ENCODE measurements around the gene TRIM74.
"Not testable (repeated sequence)": the region's sequence is repeated elsewhere in the genome, so short reads cannot be mapped to it uniquely, and the experiment has no call there.

TRIM74 gene

GRCh38 chr7:72969688-72970087, 422 bp upstream of the TRIM74 start:
- H3K4me3 ChIP-seq (replicated peaks; ENCODE audit: low read depth, low read length); H3K36me3 ChIP-seq (ENCODE audit: control insufficient read depth, insufficient read depth, low read length); DNase-seq (ENCODE audit: extremely low read depth, insufficient read length): not testable (repeated sequence)

GRCh38 chr7:72966892-72967291, 2.4 kb downstream of the TRIM74 start:
- H3K4me3 ChIP-seq (replicated peaks; ENCODE audit: low read depth, low read length); H3K36me3 ChIP-seq (ENCODE audit: control insufficient read depth, insufficient read depth, low read length); DNase-seq (ENCODE audit: extremely low read depth, insufficient read length); H3K27me3 ChIP-seq (replicated peaks; ENCODE audit: control insufficient read depth, insufficient read depth, low read length): not testable (repeated sequence)

More at GRCh38 chr7:72969688-72970087, 422 bp upstream of the TRIM74 start:
- not testable (repeated sequence) for H3K27me3 ChIP-seq (replicated peaks; ENCODE audit: control insufficient read depth, insufficient read depth, low read length)

GRCh38 chr7:72965186-72965975, 3.9 kb downstream of the TRIM74 start:
- H3K27me3 ChIP-seq (replicated peaks; ENCODE audit: control insufficient read depth, insufficient read depth, low read length); H3K4me3 ChIP-seq (replicated peaks; ENCODE audit: low read depth, low read length); H3K36me3 ChIP-seq (ENCODE audit: control insufficient read depth, insufficient read depth, low read length); DNase-seq (ENCODE audit: extremely low read depth, insufficient read length): not testable (repeated sequence)

- H3K27me3 ChIP-seq (replicated peaks; ENCODE audit: control insufficient read depth, insufficient read depth, low read length); H3K4me3 ChIP-seq (replicated peaks; ENCODE audit: low read depth, low read length); H3K36me3 ChIP-seq (ENCODE audit: control insufficient read depth, insufficient read depth, low read length); DNase-seq (ENCODE audit: extremely low read depth, insufficient read length): not testable (repeated sequence)
Observed at GRCh38 chr7:72963056-72963455, 6.2 kb downstream of the TRIM74 start.

GRCh38 chr7:72961346-72961650, 8.0 kb downstream of the TRIM74 start:
- DNase-seq (ENCODE audit: extremely low read depth, insufficient read length); H3K27me3 ChIP-seq (replicated peaks; ENCODE audit: control insufficient read depth, insufficient read depth, low read length); H3K36me3 ChIP-seq (ENCODE audit: control insufficient read depth, insufficient read depth, low read length); H3K4me3 ChIP-seq (replicated peaks; ENCODE audit: low read depth, low read length): not testable (repeated sequence)

GRCh38 chr7:72960626-72961345, 8.5 kb downstream of the TRIM74 start:
- H3K27me3 ChIP-seq (replicated peaks; ENCODE audit: control insufficient read depth, insufficient read depth, low read length); H3K4me3 ChIP-seq (replicated peaks; ENCODE audit: low read depth, low read length); DNase-seq (ENCODE audit: extremely low read depth, insufficient read length); H3K36me3 ChIP-seq (ENCODE audit: control insufficient read depth, insufficient read depth, low read length): not testable (repeated sequence)

GRCh38 chr7:72960029-72960428, 9.2 kb downstream of the TRIM74 start:
- H3K36me3 ChIP-seq (ENCODE audit: control insufficient read depth, insufficient read depth, low read length); H3K27me3 ChIP-seq (replicated peaks; ENCODE audit: control insufficient read depth, insufficient read depth, low read length); H3K4me3 ChIP-seq (replicated peaks; ENCODE audit: low read depth, low read length); DNase-seq (ENCODE audit: extremely low read depth, insufficient read length): not testable (repeated sequence)

- H3K27me3 ChIP-seq (replicated peaks; ENCODE audit: control insufficient read depth, insufficient read depth, low read length); H3K36me3 ChIP-seq (ENCODE audit: control insufficient read depth, insufficient read depth, low read length); DNase-seq (ENCODE audit: extremely low read depth, insufficient read length): not testable (repeated sequence)
- peak overlapping the region; percentile 33 for H3K4me3 ChIP-seq (replicated peaks; ENCODE audit: low read depth, low read length)
Observed at GRCh38 chr7:72954563-72955198, 14.6 kb downstream of the TRIM74 start.

- H3K36me3 ChIP-seq (ENCODE audit: control insufficient read depth, insufficient read depth, low read length); H3K27me3 ChIP-seq (replicated peaks; ENCODE audit: control insufficient read depth, insufficient read depth, low read length); DNase-seq (ENCODE audit: extremely low read depth, insufficient read length): not testable (repeated sequence)
- peak overlapping the region; percentile 55 for H3K4me3 ChIP-seq (replicated peaks; ENCODE audit: low read depth, low read length)
Observed at GRCh38 chr7:72953901-72954562, 15.2 kb downstream of the TRIM74 start.

- H3K27me3 ChIP-seq (replicated peaks; ENCODE audit: control insufficient read depth, insufficient read depth, low read length); H3K36me3 ChIP-seq (ENCODE audit: control insufficient read depth, insufficient read depth, low read length); DNase-seq (ENCODE audit: extremely low read depth, insufficient read length); H3K4me3 ChIP-seq (replicated peaks; ENCODE audit: low read depth, low read length): not testable (repeated sequence)
Observed at GRCh38 chr7:72950432-72950831, 18.8 kb downstream of the TRIM74 start.

- not testable (repeated sequence) for H3K4me3 ChIP-seq (replicated peaks; ENCODE audit: low read depth, low read length); DNase-seq (ENCODE audit: extremely low read depth, insufficient read length); H3K27me3 ChIP-seq (replicated peaks; ENCODE audit: control insufficient read depth, insufficient read depth, low read length); H3K36me3 ChIP-seq (ENCODE audit: control insufficient read depth, insufficient read depth, low read length)
Observed at GRCh38 chr7:72949686-72950085, 19.6 kb downstream of the TRIM74 start.

- not testable (repeated sequence) for H3K36me3 ChIP-seq (ENCODE audit: control insufficient read depth, insufficient read depth, low read length); H3K4me3 ChIP-seq (replicated peaks; ENCODE audit: low read depth, low read length); H3K27me3 ChIP-seq (replicated peaks; ENCODE audit: control insufficient read depth, insufficient read depth, low read length); DNase-seq (ENCODE audit: extremely low read depth, insufficient read length)
Observed at GRCh38 chr7:72949276-72949675, 20.0 kb downstream of the TRIM74 start.

- not testable (repeated sequence) for H3K36me3 ChIP-seq (ENCODE audit: control insufficient read depth, insufficient read depth, low read length); DNase-seq (ENCODE audit: extremely low read depth, insufficient read length); H3K27me3 ChIP-seq (replicated peaks; ENCODE audit: control insufficient read depth, insufficient read depth, low read length); H3K4me3 ChIP-seq (replicated peaks; ENCODE audit: low read depth, low read length)
Observed at GRCh38 chr7:72948714-72949113, 20.6 kb downstream of the TRIM74 start.
